GM10847 (cell line): Measurements from ENCODE around the gene POP4.

Source experiments
- POLR2A ChIP-seq: IDR thresholded peaks from 2 replicates; pipeline ENCODE4 v1.6.1; 2011; ENCODE audit not compliant: insufficient read length; ENCODE audit errors: extremely low read depth

Gene POP4

GRCh38 chr19:29617366-29618266 is 11.5 kb downstream of the POP4 start:
- TF ChIP-seq POLR2A = no peak

DNA sequence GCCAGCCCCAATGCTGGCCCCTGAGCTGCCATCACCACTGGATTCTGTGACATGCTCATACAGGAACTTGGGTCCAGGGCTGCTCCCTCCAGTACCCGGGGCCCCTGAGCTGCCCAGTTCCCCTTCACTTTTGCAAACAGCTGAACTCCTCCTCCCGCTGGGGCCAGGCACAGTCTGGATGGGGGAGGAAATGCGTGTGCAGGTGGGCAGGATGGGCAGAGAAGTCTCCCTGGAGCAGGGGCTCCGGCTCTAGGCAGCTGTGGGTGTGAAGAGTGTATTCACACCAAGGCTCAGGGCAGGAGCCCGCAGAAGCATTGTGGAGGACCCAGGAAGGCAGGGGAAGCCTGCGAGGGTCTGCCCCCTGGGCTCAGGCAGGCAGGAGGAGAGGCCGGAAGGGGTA is 12.4 kb downstream of the POP4 start:
- no peak for TF ChIP-seq POLR2A

GRCh38 chr19:29618871-29619270 is 12.8 kb downstream of the POP4 start:
- TF ChIP-seq POLR2A = no peak

DNA sequence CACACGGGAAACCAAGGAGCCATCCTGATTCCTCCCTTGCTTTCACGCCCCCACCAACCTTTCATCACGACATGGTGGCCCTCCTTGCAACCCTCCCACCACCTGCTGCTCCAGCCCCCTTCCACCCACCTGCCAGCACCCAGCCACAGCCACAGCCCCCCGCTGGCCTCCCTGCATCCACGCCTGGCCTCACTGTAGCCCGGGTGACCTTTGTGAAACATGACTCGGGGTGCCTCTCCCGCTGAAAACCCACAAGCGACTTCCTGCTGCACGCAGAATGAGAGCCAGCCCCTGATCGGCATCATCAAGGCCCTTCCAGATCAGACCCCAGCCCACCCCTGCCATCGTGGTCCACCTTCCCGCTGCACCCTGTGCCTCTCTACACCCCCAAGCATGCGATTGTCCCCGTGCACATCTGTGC is 14.9 kb downstream of the POP4 start:
- no peak for TF ChIP-seq POLR2A

DNA sequence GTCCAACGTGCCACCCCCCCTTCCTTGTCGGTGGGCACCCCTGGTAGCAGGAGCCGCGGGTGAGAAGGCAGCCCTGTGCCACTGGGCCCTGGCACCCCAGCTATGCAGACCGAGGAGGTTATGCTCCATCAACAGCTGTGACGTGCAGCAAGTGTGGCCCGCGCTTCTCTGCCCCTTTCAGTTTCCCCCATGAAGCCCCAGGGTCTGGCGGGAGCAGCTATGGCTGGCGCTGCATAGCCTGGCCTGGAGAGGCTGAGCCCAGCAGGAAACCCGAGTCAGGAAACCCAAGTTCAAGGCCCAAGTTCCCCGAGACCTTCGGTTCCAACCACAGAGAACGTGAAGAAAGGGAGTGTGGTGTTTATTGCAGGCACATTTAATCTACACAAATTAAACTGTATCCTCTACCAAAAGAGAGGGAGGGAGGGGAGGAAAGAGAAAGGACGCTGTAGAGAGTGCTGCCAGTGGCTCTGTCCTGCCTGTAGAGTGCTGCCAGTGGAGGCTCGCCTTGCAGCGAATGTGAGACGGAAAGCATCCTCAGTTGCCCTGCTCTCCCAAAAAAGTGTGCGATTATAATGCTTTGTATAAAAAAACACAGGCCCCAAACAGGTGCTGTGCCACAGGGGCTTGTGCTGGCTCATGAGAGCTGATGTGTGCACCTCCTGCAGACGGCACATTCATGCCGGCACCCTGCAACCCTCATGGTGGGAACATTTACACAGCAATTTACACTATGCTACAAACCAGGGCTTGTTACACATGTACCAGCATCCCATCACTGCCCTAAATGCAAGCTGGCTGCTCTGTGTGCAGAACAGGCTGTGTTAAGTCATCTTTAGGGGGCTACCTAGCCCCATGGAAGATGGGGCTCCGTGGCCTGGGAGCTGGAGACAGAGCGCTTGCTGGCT is 16.3 kb downstream of the POP4 start:
- TF ChIP-seq POLR2A = no peak

DNA sequence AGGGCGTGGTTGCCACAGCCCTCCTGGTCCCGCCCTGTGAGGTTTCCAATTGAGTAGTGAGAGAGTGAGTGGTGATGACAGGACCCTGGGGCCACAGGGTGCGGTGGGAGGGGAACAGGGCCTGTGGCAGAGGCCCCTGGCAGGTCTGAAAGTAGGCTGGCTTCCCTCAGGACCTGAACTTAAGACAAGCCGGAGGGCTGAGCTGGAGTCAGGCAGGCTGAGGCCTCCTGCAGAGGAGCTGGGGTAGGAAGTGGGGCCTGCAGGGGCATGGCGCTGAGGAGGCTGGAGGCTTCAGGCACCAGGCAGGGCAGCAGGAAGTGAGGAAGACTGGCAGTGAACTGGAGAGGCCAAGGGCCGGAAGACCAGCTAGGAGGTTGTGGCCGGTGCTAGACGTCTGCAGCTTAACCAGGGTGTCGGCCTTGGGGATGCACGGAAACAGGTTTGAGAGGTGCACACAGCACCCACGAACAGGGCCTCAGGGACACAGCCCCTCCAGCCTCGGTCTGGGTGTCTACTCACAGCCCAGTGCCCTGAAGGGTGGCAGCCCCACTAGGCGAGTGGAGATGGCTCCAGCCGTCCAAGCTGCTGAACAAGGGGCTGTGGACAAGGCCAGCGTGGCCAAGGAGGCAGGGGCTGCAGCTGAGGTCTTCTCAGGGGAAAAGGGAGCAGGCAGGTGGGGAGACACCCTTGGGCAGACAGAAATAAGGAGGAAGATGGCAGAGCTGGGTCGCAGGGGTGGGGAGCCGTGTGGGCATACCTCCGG is 17.8 kb downstream of the POP4 start:
- no peak for TF ChIP-seq POLR2A

GRCh38 chr19:29624489-29625185 is 18.6 kb downstream of the POP4 start:
- TF ChIP-seq POLR2A = no peak

DNA sequence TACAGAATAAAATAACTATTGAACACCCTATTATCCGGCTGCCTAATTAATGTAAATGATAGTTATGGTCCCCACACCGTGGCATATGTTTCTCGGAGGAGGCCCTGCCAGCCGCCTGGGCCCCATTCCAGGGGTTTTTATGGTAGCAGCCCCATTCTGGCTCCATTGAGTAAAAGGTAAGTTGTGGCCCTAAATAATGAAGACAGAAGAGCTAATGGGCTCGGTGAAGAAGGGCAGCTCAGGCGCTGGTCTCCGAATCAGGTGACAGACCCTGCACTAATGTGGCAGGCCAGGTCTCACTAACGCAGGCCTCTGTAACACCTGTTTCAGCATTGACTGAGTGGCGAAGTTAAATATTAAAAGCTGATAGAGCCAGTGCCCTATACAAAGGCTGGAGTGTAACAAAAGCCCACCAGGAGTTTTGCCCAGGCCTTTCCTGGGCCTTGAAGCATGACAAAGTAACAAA is 19.1 kb downstream of the POP4 start:
- TF ChIP-seq POLR2A = no peak

GRCh38 chr19:29626386-29626785 is 20.3 kb downstream of the POP4 start:
- no peak for TF ChIP-seq POLR2A

DNA sequence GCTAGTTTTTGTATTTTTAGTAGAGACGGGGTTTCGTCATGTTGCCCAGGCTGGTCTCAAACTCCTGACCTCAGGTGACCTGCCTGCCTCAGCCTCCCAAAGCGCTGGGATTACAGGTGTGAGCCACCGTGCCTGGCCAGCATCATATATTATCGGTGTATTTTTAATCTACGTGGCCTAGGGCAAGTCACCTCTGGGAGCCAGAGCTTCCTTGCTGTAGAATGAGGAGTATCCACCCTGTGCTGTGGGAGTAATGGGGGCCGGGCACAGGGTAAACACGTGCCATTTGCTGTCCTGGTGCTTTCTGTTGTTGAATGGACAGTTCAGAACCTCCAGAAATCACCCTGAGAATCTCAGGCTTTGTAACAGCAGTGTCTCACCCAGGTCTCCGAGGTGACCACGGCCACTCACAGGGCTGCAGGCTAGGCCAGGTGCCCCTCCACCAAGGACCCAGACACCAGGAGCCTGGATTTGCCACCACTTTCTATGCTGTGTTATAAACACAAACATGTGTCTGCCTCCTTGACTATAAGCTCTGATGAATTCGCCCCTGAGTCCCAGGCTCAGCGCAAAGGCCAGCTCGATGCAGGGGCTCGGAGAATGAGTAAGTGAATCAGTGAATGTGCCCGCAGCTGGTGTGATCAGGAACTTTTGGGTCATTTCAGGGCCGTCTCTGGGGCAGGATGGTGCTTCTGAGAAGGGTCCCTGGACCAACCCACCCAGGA is 22.7 kb downstream of the POP4 start:
- no peak for TF ChIP-seq POLR2A

DNA sequence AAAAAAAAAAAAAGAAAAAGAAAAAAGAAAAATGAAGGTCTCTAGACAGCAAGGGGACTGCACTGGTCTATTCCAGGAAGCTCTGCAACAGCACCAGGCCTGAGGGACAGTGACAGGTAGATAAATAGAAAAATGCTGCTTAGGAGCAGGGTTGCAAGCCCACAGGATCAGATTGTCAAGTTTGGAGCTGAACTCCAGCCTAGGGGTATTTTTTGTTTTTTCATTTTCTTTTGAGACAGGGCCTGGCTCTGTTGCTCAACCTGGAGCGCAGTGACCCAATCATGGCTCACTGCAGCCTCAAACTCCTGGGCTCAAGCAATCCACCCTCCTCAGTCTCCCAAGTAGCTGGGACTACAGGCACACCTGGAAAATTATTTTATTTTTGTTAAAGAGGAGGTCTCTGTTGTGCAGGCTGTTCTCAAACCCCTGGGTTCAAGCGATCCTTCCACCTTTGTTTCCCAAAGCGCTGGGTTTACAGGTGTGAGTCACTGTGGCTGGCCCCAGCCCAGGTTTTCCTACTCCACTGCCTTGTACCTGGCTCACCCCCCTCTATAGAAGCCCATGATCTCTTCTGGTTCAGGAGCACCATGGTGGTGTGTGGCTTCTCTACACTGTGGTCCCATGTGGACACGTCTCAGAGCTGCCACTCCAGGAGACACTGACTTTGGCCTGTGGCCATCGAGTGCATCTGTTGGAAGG is 23.9 kb downstream of the POP4 start:
- no peak for TF ChIP-seq POLR2A

- TF ChIP-seq POLR2A = no peak
Measured at GRCh38 chr19:29630655-29631054, 24.6 kb downstream of the POP4 start.

- no peak for TF ChIP-seq POLR2A
Measured at GRCh38 chr19:29631450-29631849, 25.4 kb downstream of the POP4 start.
